ENCODE results near the gene ATP6V1A.
A peak's percentile ranks its signal among the peaks of the same experiment; 100 is the strongest.
"Not testable (repeated sequence)": the region's sequence is repeated elsewhere in the genome, so short reads cannot be mapped to it uniquely, and the experiment has no call there.

Gene ATP6V1A

DNA sequence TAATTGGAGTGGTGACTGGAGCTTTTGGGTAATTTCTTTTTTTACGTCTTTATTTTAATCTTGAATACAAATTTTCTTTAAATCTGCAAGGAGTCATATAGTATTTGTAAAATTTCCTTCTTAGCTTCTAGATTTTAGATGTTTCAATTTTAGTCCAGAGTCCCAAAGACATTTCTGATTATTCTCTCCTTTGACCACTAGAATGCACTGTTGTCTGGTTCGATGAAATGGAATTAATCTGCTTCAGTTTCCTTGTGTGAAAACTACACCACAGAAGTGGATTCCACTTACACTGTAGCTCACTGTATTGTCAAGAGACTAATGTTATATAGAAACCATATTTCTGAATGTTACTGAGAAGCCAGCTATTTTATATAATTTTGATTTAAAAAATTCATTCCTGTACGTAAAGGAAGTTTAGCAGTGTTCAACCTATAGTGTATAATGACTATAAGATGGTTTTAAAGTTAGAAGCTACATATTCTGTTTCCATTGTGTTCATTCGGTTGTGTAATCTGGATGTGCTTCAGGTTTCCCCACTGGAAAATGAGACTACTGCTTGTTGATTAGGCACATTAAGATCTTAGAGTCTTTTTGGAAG lies 97.9 kb downstream of the ATP6V1A start:
- no peak for DNase-seq
- Mint-ChIP-seq H3K27ac (no peak overlapping the region), H3K27me3 (ENCODE audit: low read depth, poor library complexity) (peaks cover 8% of the 10 kb centered on the region), H3K4me3 (no peak overlapping the region), H3K36me3 (ENCODE audit: low read depth) (no peaks in the 10 kb centered on the region), H3K4me1 (no peaks in the 10 kb centered on the region), H3K9me3 (no peaks in the 10 kb centered on the region)
- TF ChIP-seq CTCF (IDR thresholded peaks at IDR 0.05) = peak; percentile 64

- H3K36me3 Mint-ChIP-seq (ENCODE audit: low read depth) = no peaks in the 10 kb centered on the region
- no peak for TF ChIP-seq CTCF (IDR thresholded peaks at IDR 0.05)
- no peaks in the 10 kb centered on the region for H3K27me3 Mint-ChIP-seq (ENCODE audit: low read depth, poor library complexity)
These were observed 100.4 kb downstream of the ATP6V1A start for GRCh38 chr3:113847247-113847646.

DNA sequence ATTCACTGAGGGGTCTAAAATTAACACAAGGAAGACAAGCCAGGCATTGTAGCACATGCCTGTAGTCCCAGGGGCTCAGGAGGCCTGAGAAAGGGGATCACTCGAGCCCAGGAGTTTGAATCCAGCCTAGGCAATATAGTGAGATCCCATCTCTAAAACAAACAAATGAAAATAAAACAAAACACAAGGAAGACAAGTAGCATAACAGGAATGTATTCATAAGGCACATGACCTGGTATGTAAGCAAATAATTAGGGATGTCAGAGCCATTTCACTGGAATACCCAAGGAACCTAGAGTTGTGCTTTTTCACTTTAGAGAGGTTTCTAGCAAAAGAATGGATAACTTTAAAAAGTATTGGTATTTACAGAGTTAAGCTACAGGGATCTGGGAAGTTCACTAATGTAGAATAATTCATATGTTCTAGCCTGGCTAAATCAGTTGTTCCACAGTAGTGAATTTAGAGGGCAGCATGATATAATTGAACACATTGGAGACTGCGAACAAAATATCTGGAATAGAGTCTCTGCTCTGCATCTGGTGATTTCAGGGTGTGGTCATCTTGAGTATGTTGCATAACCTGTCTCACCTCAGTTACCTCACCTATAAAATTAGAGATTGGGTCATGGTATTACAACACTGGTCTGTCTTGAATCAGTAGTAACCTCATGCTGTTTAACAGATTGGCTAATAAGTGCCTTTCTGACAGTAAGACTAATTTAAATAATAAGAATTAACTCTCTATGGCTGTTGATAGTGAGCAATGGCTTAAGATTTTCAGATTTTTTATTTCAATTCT lies 101.0 kb downstream of the ATP6V1A start:
- Mint-ChIP-seq H3K9me3 (peaks cover 4% of the 10 kb centered on the region), H3K4me3 (no peak overlapping the region), H3K36me3 (ENCODE audit: low read depth) (no peaks in the 10 kb centered on the region), H3K27ac (no peak overlapping the region), H3K4me1 (no peaks in the 10 kb centered on the region), H3K27me3 (ENCODE audit: low read depth, poor library complexity) (no peaks in the 10 kb centered on the region)
- no peak for TF ChIP-seq CTCF (IDR thresholded peaks at IDR 0.05)
- DNase-seq = no peak

More at GRCh38 chr3:113847247-113847646, 100.4 kb downstream of the ATP6V1A start:
- H3K9me3 Mint-ChIP-seq = peaks cover 4% of the 10 kb centered on the region
- no peak overlapping the region for H3K4me3 Mint-ChIP-seq
- H3K27ac Mint-ChIP-seq = no peak overlapping the region
- no peak for DNase-seq
- no peaks in the 10 kb centered on the region for H3K4me1 Mint-ChIP-seq

DNA sequence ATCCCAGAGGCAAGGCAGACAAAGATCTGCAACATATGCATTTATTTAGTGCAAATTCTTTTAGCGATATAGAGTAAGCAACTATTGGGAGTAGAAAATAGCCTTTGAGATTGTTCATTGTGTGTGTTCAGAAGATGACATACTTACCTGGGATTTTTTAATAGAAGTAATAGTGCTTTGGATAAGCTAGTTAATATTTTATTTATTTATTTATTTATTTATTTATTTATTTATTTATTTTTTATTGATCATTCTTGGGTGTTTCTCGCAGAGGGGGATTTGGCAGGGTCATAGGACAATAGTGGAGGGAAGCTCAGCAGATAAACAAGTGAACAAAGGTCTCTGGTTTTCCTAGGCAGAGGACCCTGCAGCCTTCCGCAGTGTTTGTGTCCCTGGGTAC lies 102.2 kb downstream of the ATP6V1A start:
- not testable (repeated sequence) for H3K9me3 Mint-ChIP-seq; H3K4me1 Mint-ChIP-seq; H3K36me3 Mint-ChIP-seq (ENCODE audit: low read depth); DNase-seq; H3K27ac Mint-ChIP-seq; H3K4me3 Mint-ChIP-seq; H3K27me3 Mint-ChIP-seq (ENCODE audit: low read depth, poor library complexity)

DNA sequence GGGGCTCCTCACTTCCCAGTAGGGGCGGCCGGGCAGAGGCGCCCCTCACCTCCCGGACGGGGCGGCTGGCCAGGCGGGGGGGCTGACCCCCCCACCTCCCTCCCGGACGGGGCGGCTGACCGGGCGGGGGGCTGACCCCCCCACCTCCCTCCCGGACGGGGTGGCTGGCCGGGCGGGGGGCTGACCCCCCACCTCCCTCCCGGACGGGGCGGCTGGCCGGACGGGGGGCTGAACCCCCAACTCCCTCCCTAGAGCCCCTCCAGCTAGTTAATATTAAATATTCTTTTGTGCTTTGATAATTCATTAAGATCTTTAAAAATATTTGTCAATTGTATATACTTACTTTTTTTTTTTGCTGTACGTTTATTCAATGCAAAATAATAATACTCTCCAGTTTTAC lies 103.0 kb downstream of the ATP6V1A start:
- H3K4me3 Mint-ChIP-seq; DNase-seq; H3K36me3 Mint-ChIP-seq (ENCODE audit: low read depth); H3K27ac Mint-ChIP-seq; H3K27me3 Mint-ChIP-seq (ENCODE audit: low read depth, poor library complexity); H3K9me3 Mint-ChIP-seq; H3K4me1 Mint-ChIP-seq: not testable (repeated sequence)

DNA sequence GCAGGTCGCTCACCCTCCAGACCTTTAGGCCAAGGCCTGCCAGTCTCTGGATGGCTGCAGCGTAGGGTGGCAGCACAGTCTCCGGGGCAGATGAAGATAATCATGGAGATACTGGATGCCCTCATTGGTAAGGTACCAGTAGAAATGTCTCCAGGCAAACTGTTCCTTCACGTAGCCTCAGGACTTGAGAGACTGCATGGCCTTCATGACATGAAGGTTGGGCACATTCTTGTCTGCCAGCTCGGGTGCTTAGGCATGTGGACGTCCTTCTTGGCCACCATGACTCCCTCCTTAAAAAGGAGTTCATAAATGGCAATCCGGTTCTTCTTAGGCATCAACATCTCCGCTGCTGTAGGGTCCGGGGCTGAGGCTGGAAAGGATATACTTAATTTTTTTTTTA lies 103.6 kb downstream of the ATP6V1A start:
- H3K27me3 Mint-ChIP-seq (ENCODE audit: low read depth, poor library complexity); DNase-seq; H3K9me3 Mint-ChIP-seq; H3K4me1 Mint-ChIP-seq; H3K27ac Mint-ChIP-seq; H3K36me3 Mint-ChIP-seq (ENCODE audit: low read depth); H3K4me3 Mint-ChIP-seq: not testable (repeated sequence)

DNA sequence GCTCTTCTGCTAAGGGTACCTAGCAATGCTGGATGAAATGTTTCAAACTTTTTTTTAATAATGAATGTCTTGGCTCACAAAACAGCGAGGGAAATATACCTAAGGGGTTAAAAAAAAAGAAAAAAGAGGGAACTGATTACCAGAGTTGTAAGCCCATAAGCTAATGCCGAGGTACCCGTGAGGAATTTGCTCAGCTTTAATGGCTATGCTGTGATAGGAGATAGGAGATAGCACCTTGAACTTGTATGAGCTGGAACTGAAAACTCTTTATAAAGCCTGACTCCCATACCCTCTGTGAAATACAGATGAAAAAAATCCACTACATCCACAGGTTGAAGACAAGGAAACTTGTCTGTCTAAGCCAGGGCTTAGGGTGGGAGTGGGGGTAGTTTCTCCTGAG lies 105.7 kb downstream of the ATP6V1A start:
- Mint-ChIP-seq H3K4me3 (no peak overlapping the region), H3K36me3 (ENCODE audit: low read depth) (no peaks in the 10 kb centered on the region), H3K27me3 (ENCODE audit: low read depth, poor library complexity) (no peaks in the 10 kb centered on the region), H3K27ac (no peak overlapping the region), H3K9me3 (peaks cover 4% of the 10 kb centered on the region), H3K4me1 (peaks cover 9% of the 10 kb centered on the region)
- DNase-seq = no peak
- no peak for TF ChIP-seq CTCF (IDR thresholded peaks at IDR 0.05)
